Panc1 (cell line): ENCODE results near the gene PRPF38B. TPM values are rescaled to one million over a fixed set of nuclear protein-coding genes. Genes with fewer than 3 reads are reported as not detected.

ENCODE experiments used
- ATAC-seq: fragments of 200-7000 bp; cut with Tn5 transposase; 2 replicates; pipeline ENCODE4 v1.9.1; 2020; ENCODE audit warnings: mild to moderate bottlenecking, moderate library complexity
- BruUV-seq: library from RNA; stranded (reverse); fragments of 400-500 nt; replicated peaks from 2 replicates; lab custom pipeline; 2021; lab: Mats Ljungman, UMichigan
- CTCF ChIA-PET: fragments of 300-600 bp; sonication (Branson Sonifier 250); formaldehyde crosslinking; loops from one replicate; lab custom pipeline; 2022; ENCODE audit warnings: antibody characterized with exemption; lab: Charles Lee
- POLR2A ChIA-PET: fragments of 300-600 bp; sonication (Branson Sonifier 250); formaldehyde crosslinking; loops from one replicate; lab custom pipeline; 2022; ENCODE audit warnings: antibody characterized with exemption; lab: Charles Lee
- DNase-seq: peaks from one replicate; pipeline ENCODE4 v3.0.0-alpha.2; 2010; ENCODE audit warnings: low read depth, low spot score
- H3K27ac ChIP-seq: 2 replicates; pipeline ENCODE4 v1.5.1; 2011; ENCODE audit warnings: mild to moderate bottlenecking, low read length, inconsistent platforms
- H3K27me3 ChIP-seq: fragments of 200-500 bp; sonication (Bioruptor generic); 2 replicates; pipeline ENCODE4 v1.6.0; 2014; ENCODE audit warnings: low read length, inconsistent platforms; ENCODE audit not compliant: control insufficient read depth, insufficient read depth
- H3K36me3 ChIP-seq: fragments of 200-500 bp; sonication (Bioruptor generic); 2 replicates; pipeline ENCODE4 v1.5.1; 2014; ENCODE audit warnings: inconsistent platforms, mild to moderate bottlenecking, low read length, moderate library complexity; ENCODE audit not compliant: control insufficient read depth, insufficient read depth
- H3K4me1 ChIP-seq: 2 replicates; pipeline ENCODE4 v1.5.1; 2011; ENCODE audit warnings: inconsistent platforms, mild to moderate bottlenecking, low read length, moderate library complexity; ENCODE audit not compliant: control insufficient read depth, insufficient read depth
- H3K4me3 ChIP-seq, 2 experiments: 2 replicates each; pipeline ENCODE4 v1.5.1; 2011 to 2012; ENCODE audit warnings: low read depth in 2 of 2, low read length in 2 of 2, mild to moderate bottlenecking in 2 of 2, inconsistent platforms in 1 of 2, moderate library complexity in 1 of 2
- H3K9me3 ChIP-seq: fragments of 200-500 bp; sonication (Bioruptor generic); 2 replicates; pipeline ENCODE4 v1.5.1; 2014; ENCODE audit warnings: low read depth, mild to moderate bottlenecking, inconsistent platforms, low read length, moderate library complexity; ENCODE audit not compliant: control insufficient read depth, insufficient read depth
- POLR2AphosphoS5 ChIP-seq: IDR thresholded peaks from 2 replicates; pipeline ENCODE4 v1.6.1; 2012; ENCODE audit warnings: mild to moderate bottlenecking, low read depth, low read length, moderate library complexity
- SIN3A ChIP-seq: IDR thresholded peaks from 2 replicates; pipeline ENCODE4 v1.6.1; 2012; ENCODE audit warnings: low read depth, mild to moderate bottlenecking, low read length, moderate library complexity, borderline replicate concordance; ENCODE audit not compliant: insufficient read depth
- TCF7L2 ChIP-seq: IDR thresholded peaks from 2 replicates; pipeline ENCODE4 v1.6.1; 2011; ENCODE audit warnings: mild to moderate bottlenecking, low read depth, low read length, inconsistent platforms
- in situ Hi-C: cut with HindIII; loops from 2 replicates; pipeline ENCODE4 v1.10.0; 2016; ENCODE audit warnings: low sequenced_read_pairs, low pct_unique_long_range_greater_than_20kb
- intact Hi-C: fragments of 100-400 bp; cut with micrococcal nuclease; formaldehyde crosslinking; loops from one replicate; pipeline ENCODE4 v1.10.0; 2022; ENCODE audit not compliant: unreplicated experiment
- total RNA-seq: library from RNA; stranded (reverse); gene quantifications from one replicate; pipeline ENCODE4 v1.2.1, GENCODE V29; 2021; ENCODE audit not compliant: unreplicated experiment
- TF ChIP-seq, protein P1 (sequence below), 2 experiments: IDR thresholded peaks; 2 replicates each; pipeline ENCODE4 v1.6.1; 2011 to 2012; ENCODE audit warnings: low read depth in 2 of 2, control low read depth in 1 of 2, low read length in 1 of 2, mild to moderate bottlenecking in 1 of 2, moderate library complexity in 1 of 2; ENCODE audit not compliant: insufficient read depth in 1 of 2
- TF ChIP-seq, protein P2 (sequence below): fragments of 450-650 bp; IDR thresholded peaks from 2 replicates; pipeline ENCODE4 v1.5.1; 2017; ENCODE audit warnings: mild to moderate bottlenecking

The PRPF38B gene
- total RNA-seq, 1 experiment from 2014 or later: 31.7 TPM

- no peak overlapping the region for H3K4me3 ChIP-seq
- no peak for ATAC-seq
- ChIA-PET CTCF (no interaction called here), POLR2A (no interaction called here)
- intact Hi-C loops (no loop called here), in situ Hi-C loops (no loop called here)
- no peaks in the 10 kb centered on the region for H3K9me3 ChIP-seq
- H3K27me3 ChIP-seq: no peaks in the 10 kb centered on the region
- H3K36me3 ChIP-seq: no peaks in the 10 kb centered on the region
- no peaks in the 10 kb centered on the region for H3K4me1 ChIP-seq
- no peak for DNase-seq
- no TSS peak for BruUV-seq
- TF ChIP-seq SIN3A (no peak), TCF7L2 (no peak), POLR2AphosphoS5 (no peak)
- TF ChIP-seq, protein P1, sequence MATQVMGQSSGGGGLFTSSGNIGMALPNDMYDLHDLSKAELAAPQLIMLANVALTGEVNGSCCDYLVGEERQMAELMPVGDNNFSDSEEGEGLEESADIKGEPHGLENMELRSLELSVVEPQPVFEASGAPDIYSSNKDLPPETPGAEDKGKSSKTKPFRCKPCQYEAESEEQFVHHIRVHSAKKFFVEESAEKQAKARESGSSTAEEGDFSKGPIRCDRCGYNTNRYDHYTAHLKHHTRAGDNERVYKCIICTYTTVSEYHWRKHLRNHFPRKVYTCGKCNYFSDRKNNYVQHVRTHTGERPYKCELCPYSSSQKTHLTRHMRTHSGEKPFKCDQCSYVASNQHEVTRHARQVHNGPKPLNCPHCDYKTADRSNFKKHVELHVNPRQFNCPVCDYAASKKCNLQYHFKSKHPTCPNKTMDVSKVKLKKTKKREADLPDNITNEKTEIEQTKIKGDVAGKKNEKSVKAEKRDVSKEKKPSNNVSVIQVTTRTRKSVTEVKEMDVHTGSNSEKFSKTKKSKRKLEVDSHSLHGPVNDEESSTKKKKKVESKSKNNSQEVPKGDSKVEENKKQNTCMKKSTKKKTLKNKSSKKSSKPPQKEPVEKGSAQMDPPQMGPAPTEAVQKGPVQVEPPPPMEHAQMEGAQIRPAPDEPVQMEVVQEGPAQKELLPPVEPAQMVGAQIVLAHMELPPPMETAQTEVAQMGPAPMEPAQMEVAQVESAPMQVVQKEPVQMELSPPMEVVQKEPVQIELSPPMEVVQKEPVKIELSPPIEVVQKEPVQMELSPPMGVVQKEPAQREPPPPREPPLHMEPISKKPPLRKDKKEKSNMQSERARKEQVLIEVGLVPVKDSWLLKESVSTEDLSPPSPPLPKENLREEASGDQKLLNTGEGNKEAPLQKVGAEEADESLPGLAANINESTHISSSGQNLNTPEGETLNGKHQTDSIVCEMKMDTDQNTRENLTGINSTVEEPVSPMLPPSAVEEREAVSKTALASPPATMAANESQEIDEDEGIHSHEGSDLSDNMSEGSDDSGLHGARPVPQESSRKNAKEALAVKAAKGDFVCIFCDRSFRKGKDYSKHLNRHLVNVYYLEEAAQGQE (IDR thresholded peaks at IDR 0.05; ENCODE audit: insufficient read depth in 1 of 2, low read depth in 2 of 2, low read length in 1 of 2): no peak
- TF ChIP-seq, protein P2, sequence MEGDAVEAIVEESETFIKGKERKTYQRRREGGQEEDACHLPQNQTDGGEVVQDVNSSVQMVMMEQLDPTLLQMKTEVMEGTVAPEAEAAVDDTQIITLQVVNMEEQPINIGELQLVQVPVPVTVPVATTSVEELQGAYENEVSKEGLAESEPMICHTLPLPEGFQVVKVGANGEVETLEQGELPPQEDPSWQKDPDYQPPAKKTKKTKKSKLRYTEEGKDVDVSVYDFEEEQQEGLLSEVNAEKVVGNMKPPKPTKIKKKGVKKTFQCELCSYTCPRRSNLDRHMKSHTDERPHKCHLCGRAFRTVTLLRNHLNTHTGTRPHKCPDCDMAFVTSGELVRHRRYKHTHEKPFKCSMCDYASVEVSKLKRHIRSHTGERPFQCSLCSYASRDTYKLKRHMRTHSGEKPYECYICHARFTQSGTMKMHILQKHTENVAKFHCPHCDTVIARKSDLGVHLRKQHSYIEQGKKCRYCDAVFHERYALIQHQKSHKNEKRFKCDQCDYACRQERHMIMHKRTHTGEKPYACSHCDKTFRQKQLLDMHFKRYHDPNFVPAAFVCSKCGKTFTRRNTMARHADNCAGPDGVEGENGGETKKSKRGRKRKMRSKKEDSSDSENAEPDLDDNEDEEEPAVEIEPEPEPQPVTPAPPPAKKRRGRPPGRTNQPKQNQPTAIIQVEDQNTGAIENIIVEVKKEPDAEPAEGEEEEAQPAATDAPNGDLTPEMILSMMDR: no peak
- H3K27ac ChIP-seq: no peak overlapping the region
Observed at GRCh38 chr1:108646265-108646647, 45.9 kb upstream of the PRPF38B start.

DNA sequence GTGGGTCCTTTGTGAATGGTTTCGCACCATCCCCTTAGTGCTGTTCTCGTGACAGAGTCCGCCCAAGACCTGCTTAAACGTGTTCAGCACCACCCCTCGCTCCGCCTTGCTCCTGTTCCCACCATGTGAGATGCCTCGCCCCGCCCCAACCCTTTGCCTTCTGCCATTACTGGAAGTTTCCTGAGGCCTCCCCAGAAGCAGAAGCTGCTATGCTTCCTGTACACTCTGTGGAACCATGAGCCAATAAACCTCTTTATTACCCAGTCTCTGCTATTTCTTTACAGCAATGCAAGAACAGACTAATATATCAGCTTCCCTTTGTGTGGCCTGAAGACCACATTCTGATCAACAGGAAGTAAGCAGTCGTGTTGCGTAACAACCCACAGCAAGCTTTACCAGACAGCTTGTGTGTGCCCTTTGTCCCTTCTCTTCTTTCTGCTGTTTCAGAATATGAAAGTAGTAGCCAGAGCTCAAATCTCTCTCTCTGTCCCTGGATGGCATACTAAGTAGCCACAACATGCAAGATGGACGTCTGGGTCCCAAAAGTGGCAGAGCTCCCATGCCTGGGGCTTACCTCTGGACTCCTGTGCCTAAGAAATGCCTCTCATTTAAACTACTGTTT is 45.4 kb upstream of the PRPF38B start:
- TF ChIP-seq, protein P2: no peak
- no peak for TF ChIP-seq POLR2AphosphoS5
- TF ChIP-seq, protein P1 (IDR thresholded peaks at IDR 0.05; ENCODE audit: insufficient read depth in 1 of 2, low read depth in 2 of 2, low read length in 1 of 2): no peak
- no peak for TF ChIP-seq SIN3A
- no peak for TF ChIP-seq TCF7L2
- ChIA-PET CTCF (no interaction called here), POLR2A (no interaction called here)
- Histone ChIP-seq H3K36me3 (no peaks in the 10 kb centered on the region), H3K4me3 (no peak overlapping the region), H3K9me3 (no peaks in the 10 kb centered on the region), H3K4me1 (no peaks in the 10 kb centered on the region), H3K27ac (no peak overlapping the region), H3K27me3 (no peaks in the 10 kb centered on the region)
- in situ Hi-C loops (no loop called here), intact Hi-C loops (no loop called here)
- no peak for DNase-seq
- no TSS peak for BruUV-seq
- ATAC-seq: no peak
